NCI-H2081 treated with DMSO at 0.1 percent for 48 hours (cell line): ENCODE results near the gene PLEKHM1.
A peak's percentile ranks its signal among the peaks of the same experiment; 100 is the strongest.

Experiments used
- DNase-seq: peaks from one replicate; lab custom pipeline; 2025; lab: John Stamatoyannopoulos, UW

The PLEKHM1 gene

GRCh38 chr17:45427181-45427835, 63.2 kb downstream of the PLEKHM1 start:
- DNase-seq, result no peak

- DNase-seq, result no peak
Measured at GRCh38 chr17:45426561-45426960, 64.0 kb downstream of the PLEKHM1 start.

- no peak for DNase-seq
Measured at GRCh38 chr17:45425984-45426413, 64.5 kb downstream of the PLEKHM1 start.

GRCh38 chr17:45425125-45425983, 65.2 kb downstream of the PLEKHM1 start:
- peak; percentile 39 for DNase-seq

GRCh38 chr17:45424769-45425124, 65.8 kb downstream of the PLEKHM1 start:
- DNase-seq, result no peak

GRCh38 chr17:45423975-45424335, 66.6 kb downstream of the PLEKHM1 start:
- no peak for DNase-seq

GRCh38 chr17:45423304-45423974, 67.1 kb downstream of the PLEKHM1 start:
- DNase-seq, result no peak

GRCh38 chr17:45414990-45415881, 75.3 kb downstream of the PLEKHM1 start:
- DNase-seq, result no peak

- DNase-seq, result no peak
Measured at GRCh38 chr17:45413498-45413923, 77.0 kb downstream of the PLEKHM1 start.

GRCh38 chr17:45411348-45412105, 79.0 kb downstream of the PLEKHM1 start:
- no peak for DNase-seq

GRCh38 chr17:45410144-45411091, 80.1 kb downstream of the PLEKHM1 start:
- no peak for DNase-seq

- no peak for DNase-seq
Measured at GRCh38 chr17:45409659-45410076, 80.9 kb downstream of the PLEKHM1 start.

- DNase-seq, result no peak
Measured at GRCh38 chr17:45408611-45409421, 81.7 kb downstream of the PLEKHM1 start.

GRCh38 chr17:45406107-45406506, 84.4 kb downstream of the PLEKHM1 start:
- DNase-seq, result no peak

GRCh38 chr17:45405250-45406086, 85.1 kb downstream of the PLEKHM1 start:
- no peak for DNase-seq

GRCh38 chr17:45404870-45405249, 85.7 kb downstream of the PLEKHM1 start:
- DNase-seq, result no peak

- DNase-seq, result no peak
Measured at GRCh38 chr17:45403906-45404490, 86.5 kb downstream of the PLEKHM1 start.

GRCh38 chr17:45402916-45403315, 87.6 kb downstream of the PLEKHM1 start:
- no peak for DNase-seq
